COR-L47 (cell line): ENCODE results near the gene CHST8.
A peak's percentile ranks its signal among the peaks of the same experiment; 100 is the strongest.

Source experiments
- DNase-seq: peaks from one replicate; lab custom pipeline; 2025; lab: John Stamatoyannopoulos, UW

Gene CHST8

GRCh38 chr19:33769208-33769607 is 147.5 kb downstream of the CHST8 start:
- no peak for DNase-seq

- DNase-seq: no peak
Observed at GRCh38 chr19:33770107-33770506, 148.4 kb downstream of the CHST8 start.

- DNase-seq: peak; percentile 69
Observed at GRCh38 chr19:33771384-33772101, 149.8 kb downstream of the CHST8 start.

GRCh38 chr19:33772102-33772857 is 150.5 kb downstream of the CHST8 start:
- no peak for DNase-seq

GRCh38 chr19:33772858-33773180 is 151.1 kb downstream of the CHST8 start:
- DNase-seq: no peak

- DNase-seq: no peak
Observed at GRCh38 chr19:33773704-33774624, 152.2 kb downstream of the CHST8 start.

- DNase-seq: no peak
Observed at GRCh38 chr19:33774751-33775150, 153.0 kb downstream of the CHST8 start.

GRCh38 chr19:33775731-33776487 is 154.2 kb downstream of the CHST8 start:
- no peak for DNase-seq

- no peak for DNase-seq
Observed at GRCh38 chr19:33777351-33777750, 155.6 kb downstream of the CHST8 start.

GRCh38 chr19:33777753-33778088 is 156.0 kb downstream of the CHST8 start:
- no peak for DNase-seq

- DNase-seq: peak; percentile 68
Observed at GRCh38 chr19:33778089-33778791, 156.5 kb downstream of the CHST8 start.

- no peak for DNase-seq
Observed at GRCh38 chr19:33779849-33780248, 158.1 kb downstream of the CHST8 start.

GRCh38 chr19:33780251-33780650 is 158.5 kb downstream of the CHST8 start:
- DNase-seq: no peak

- no peak for DNase-seq
Observed at GRCh38 chr19:33780746-33781145, 159.0 kb downstream of the CHST8 start.

- DNase-seq: no peak
Observed at GRCh38 chr19:33781415-33781935, 159.7 kb downstream of the CHST8 start.

- DNase-seq: no peak
Observed at GRCh38 chr19:33781996-33782395, 160.2 kb downstream of the CHST8 start.

- DNase-seq: no peak
Observed at GRCh38 chr19:33784432-33784831, 162.7 kb downstream of the CHST8 start.

GRCh38 chr19:33785795-33786194 is 164.0 kb downstream of the CHST8 start:
- no peak for DNase-seq

- DNase-seq: no peak
Observed at GRCh38 chr19:33788676-33789075, 166.9 kb downstream of the CHST8 start.

- no peak for DNase-seq
Observed at GRCh38 chr19:33789344-33789743, 167.6 kb downstream of the CHST8 start.
